GM21825 (cell line): ENCODE results near the gene DBN1.

Experiments used
- ATAC-seq: cut with Tn5 transposase; IDR thresholded peaks from one replicate; pipeline ENCODE4 v1.9.1; 2021; ENCODE audit warnings: mild to moderate bottlenecking, moderate library complexity; ENCODE audit not compliant: unreplicated experiment

The DBN1 gene

DNA sequence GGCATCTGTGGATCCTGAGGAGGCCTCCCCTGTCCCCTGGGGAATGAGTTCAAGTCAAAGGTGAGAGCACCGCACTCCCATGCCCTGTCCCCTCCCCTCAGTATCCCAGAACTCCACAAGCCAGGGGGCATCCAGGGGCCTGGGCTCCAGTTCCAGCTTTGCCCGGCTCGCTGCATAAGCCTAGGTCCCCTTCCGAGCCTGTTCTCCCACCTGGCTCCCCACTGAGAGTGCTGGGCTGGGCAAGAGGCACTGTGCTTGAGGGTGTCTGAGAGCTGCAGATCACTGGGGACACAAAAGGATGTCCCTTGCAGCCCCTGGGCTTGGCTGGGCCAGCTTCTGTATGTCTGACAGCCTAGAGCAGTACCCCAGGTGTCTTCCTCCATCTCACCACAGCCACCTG is 31.6 kb upstream of the DBN1 start:
- no peak for ATAC-seq

DNA sequence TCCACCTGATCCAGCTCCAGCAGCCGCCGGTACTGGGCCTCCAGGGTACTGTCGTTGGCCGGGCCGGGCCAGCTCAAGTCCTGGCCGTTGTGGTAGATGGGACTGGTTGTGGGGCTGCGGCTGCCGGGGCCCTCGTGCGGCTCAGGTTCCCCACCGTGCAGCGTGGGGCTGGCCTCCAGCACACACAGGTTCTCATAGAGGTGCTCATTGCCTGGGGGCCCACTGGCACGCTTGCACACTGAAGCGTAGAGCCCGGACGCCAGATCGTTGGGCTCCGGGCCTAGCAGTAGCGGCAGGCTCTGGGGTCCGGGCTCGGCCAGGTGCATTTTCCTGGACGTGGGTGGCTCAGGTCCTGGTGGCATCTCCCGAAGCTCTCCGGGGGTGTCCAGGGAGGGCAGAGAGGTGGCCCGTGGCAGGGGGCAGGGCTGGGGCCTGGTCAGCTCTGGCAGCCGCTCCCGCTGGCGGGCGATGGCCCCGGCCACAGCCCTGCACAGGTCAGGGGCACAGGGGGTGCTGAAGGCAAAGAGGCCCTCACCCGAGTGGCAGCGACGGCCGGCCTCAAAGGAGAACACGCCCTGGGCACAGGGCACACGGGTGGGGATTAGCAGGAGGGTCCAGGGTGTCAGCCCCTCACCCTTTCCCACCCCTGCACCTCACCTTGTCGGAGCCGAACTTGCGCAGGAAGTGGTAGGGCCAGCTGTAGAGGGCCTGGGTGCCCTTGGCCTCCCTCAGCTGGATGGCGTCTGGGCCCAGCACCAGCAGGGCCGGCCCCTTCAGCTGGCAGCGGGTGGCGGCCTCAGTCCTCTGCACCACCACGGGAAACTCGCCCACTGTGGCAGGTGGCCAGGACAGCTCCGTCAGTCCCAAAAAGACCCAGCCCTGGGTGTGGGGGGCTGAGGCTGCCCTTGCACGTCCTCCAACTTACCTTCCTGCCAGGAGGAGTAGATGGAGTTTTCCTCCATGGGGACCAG is 30.9 kb upstream of the DBN1 start:
- ATAC-seq, result no peak

DNA sequence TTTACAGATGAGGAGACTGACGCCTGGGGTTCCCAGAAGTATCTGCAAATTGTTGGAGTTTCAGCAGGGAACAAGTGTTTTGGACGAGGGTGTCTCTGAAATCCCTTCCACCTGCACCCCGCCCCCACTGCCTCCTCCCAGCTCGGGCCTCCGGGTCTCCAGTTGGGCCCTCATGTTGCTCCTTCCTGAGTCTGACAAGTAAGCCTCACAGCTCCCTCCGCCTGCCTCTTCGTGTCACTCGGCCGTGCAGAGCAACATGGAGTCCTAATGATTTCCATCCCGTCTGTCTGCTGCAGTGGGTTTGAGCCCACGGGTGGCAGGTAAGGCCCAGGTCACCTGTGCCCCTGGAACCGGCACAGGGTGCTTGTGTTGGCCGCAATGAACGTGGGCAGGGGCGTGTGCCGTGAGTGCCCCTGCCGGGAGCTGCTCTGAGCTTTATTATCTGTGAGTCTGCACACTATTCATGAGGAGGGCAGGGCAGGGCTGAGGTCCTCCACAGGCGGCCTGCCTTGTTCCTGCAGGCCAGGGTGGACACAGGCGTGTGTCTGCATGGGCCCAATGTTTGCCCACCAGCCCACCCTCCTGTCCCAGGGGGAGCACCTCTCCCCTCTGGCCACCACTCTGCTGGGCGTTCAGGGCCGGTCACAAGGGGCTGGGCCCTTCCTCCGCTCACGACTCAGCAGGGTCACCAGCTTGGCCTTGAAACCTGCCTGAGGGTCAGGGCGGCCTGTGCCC is 30.1 kb upstream of the DBN1 start:
- no peak for ATAC-seq

DNA sequence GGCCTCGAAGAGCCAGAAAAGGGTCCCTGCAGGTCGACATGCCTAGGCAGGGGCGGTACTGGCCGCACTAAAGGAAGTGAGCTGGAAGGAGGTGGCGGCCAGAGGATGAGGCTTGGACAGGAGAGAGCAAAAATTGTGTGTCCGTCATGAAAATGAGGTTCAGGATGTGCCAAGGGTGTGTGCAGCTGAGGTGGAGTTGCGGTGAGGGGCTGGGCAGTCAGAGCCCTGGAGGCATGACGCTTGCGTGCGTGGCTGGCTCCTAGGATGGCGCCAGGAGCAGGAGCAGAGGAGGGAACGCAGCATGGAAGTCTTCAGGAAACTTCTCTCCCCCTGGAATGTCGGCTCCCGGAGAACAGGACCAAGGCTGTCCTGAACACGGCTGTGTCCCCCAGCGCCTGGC is 29.5 kb upstream of the DBN1 start:
- ATAC-seq, result no peak

DNA sequence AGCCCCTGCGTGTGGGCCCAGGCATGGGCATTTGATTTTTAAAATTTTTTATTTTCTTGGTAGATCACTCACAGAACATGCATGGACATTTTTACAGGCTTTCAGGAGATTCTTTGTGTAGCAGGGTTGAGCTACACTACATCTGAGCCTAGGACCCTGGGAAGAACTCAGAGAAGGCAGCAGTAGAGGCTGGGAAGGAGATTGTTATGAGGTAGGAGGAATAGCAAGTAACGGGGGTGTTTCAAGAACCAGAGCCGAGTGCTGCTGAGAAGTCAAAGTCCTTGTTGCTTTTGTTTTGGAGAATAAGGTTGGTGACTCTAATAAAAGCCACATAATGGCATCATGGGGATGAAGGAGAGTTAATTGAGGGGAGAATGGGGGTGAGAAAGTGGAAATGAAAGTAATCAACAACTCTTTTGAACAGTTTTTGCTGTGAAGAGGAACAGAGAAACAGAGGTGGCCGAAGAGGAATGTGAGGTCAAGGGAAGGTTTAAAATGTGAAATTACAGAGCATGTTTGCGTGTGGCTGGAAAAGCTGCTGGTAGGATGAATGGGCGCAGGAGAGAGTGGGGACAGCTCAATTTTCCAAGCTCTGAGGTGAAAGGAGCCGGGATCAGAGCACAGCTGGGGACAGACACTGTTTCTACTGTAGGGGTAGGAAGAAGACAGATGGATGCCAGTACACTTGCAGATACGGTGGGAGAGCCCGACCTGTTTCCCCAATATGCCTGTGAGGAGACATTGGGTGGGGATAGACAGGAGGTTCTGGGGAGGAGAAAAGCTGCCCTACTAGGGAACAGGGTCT is 28.6 kb upstream of the DBN1 start:
- ATAC-seq, result no peak

DNA sequence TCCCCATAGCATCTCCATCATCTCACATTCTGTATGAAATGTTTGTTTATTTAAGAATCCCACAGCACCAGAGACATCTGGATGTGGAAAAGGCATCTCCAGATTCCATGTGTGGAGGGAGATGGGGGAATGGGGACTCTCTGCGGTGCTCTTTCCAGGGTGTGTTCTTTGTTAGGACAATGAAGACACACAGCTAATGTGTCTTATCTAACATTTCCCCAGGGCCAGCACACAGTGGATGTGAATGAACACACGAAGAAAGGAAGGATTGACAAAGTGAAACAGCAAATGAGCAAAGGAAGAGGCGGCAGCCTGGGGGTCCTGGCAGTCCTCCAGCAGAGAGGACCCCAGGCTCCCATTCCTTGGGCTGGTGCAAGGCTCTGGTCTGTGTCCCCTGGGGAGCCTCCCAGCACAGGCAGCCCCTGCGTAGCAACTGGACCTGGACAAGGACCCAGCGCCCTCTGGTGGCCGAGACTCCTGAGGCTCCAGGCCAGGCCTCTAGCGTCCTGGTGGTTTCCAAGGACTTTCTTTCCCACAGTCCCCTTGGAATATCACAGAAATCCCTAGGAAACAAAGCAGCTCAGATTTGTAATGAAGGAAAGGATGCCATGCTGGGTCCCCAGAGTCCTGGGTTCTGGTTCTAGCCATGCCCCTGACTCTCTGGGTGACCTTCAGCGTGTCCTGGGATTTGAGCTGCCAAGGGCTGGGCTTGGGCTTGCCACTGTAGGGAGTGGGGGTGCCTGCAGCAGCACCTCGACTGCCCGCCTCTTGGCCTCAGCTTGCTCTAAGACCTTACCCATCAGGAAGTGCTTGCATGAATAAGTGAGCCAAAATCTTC is 27.5 kb upstream of the DBN1 start:
- ATAC-seq, result no peak

DNA sequence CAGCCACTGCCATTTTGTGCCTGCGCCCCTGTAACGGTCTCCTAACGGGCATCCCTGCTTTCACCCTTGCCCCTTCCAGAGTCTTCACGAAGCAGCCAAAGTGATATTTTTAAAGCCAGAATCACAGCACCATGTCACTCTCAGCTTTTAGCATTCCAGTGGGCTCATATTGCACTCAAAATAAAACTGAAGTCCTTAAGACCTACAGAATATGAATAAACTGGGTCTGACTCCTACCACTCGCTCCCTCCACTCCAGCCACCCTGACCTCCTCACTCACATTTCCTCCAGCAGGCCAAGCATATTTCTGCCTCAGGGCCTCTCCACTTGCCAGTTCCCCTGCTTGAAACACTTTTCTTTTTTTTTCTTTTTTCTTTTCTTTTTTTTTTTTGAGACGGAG is 26.4 kb upstream of the DBN1 start:
- no peak for ATAC-seq

DNA sequence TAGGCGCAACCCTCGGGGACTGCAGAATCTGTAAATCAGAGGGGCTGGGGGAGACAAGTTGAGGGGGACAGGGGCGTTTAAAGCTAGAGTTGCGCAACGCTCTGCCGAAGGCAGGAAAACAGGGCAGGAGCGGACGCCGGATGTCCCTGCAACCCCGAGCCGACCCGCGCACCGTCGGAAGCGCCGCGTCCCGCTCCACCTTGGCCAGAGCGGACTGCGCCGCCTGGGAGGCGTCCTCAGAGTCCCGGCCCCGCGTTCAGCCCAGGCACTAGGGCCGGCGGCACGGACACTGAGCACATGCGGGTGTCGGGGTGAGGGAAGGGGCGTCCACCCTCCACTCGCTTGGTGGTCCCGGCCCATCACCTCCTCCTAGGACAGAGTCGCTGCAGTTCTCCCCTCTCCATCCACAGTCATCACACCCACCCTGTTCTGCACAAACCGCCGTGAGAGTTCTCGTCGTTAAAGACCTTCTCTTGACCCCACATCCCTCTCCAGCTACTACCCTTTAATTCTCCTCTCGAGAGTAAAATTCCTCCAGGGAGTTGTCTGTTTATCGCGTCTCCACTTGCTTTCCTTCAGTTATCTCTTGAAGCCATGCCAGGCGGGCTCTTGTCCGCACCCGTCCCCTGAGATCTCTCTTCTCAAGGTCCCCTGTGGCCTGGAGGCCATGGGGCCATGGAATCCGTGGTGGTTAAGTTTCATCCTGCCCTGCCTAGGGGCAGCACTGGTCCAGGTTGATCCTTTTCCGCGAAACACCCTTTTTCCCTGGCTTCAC is 24.8 kb upstream of the DBN1 start:
- ATAC-seq, result no peak

DNA sequence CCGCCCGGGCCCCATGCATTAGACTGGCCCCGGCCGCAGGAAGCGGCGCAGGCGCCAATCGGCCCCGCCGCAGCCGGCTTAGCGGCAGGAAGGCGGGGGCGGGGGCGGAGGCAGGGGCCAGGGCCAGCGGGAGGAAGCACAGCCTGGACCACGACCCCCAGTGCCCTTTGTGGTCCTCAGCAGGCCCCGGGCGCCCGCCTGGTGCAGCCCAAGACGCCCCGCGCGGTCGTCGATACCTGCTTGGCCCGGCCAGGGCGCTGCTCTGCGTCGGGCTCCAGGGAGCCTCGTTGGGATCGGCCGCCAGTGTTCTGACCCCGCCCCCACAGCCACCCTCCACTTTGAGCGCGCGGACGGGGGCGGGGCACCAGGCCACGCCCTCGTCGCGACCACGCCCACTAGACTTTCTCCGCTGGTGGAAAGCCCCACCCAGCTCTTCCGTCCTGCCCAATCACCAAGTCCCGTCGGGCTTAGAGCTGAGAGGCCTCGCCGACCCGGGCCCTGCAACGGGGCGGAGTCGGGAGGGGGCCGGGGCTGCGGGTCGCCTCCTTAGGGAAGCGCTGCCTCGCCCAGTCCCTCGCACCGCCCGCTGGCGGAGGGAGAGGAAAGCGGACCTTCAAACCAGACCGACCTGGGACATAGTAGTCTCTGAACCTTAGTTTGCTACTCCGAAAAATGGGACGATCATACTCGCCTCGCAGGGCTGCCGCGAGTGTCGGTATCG is 24.0 kb upstream of the DBN1 start, which contains the start of gene PDLIM7:
TSS of gene PDLIM7 (minus strand) at position 313 of the 721 bp plus-strand sequence. CDS start 1,092 bp downstream, outside the sequence.
- peak; percentile 71 for ATAC-seq

DNA sequence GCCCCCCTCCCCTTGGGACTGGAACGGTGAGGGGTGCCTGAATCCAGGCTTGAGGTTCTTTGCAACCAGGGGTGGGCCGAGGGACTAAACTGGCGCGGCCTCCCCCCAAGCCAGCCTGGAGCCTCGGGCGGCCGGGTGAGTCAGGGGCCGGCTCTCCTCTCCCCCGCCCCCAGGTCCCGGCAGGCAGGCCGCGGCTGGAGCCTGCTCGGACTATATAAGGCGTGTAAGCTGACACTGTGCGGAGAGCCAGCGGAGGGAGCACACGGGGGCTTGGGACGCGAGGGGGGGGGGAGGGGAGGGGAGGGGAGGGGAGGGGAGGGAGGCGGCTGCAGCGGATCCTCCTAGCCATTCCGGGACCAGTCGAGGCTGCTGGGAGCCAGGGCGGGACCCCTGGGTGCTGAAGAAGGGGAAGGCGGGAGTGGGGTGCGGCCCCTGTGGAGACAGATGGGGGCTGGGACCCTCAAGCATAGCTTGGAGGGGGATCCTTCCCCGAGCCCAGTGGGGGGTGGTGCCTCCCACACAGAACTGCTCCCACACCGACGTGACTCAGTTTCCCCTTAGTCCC is 23.4 kb upstream of the DBN1 start:
- peak; percentile 2 for ATAC-seq

DNA sequence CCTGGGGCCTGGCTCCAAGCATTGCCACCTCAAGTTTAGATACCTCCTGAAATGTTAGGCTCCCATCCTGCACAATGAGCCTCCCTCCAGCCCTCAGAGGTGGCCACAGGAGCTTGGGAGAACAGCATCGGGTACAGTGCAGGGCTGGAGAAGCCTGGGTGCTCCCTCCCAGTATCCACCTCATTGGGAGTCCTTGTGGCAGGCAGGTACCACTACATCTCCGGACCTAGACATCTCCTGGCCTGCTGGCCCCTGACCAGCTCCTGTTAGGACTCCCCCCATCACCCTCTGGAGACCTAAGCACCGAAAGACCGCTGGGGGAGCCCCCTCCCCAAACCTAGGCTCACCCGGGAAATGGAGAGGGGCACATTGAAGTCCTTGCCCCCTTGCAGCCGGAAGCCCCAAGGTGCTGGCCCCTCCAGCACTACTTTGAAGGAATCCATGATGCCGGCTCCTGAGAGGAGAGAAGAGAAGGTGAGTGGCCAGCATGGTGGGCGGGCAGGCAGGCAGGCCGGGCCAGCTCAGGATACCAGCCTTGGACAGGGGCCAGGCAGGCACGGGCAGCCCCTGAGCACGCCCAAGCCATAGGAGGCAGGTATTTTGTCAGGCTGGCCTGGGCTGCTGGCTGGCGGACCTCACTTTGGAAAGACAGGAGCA is 22.8 kb upstream of the DBN1 start:
- ATAC-seq, result no peak

DNA sequence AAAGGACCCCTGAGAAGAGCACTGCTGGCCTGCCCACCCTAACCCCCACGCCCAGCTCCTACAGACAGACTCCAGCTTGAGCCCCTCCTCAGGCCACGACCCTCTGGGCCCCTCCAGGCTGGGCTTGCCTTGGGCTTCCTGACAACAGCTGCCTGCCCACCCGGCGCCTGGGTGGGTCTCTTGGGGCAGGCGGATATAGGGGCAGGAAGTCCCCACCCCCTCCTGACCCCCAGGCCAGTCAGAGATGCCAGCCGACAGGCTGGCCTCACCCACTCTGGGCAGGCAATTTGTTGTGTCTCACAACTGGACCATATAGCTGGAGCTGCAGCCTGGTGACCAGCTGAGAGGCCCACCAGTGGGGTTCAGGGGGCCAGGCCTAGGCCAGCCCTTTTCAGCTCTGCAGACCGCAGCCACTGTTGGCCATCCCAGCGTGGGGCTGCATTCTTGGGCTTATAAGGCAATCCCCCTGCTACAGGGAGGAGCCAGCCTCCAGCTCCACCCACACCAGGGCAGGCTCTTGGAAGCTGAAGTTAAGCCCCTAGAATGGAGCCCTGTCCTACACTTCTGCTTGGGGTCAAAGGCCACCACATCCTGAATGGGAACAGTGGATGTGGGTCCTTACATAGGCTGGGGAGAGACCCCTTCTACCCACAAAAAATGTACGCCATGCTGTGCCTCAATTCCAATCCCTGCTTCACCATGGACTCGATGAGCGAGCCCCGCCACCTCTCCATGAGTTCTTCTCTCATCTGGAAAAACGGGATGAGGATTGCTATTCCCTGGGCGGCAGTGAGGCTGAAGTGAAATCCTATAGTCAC is 22.0 kb upstream of the DBN1 start:
- ATAC-seq, result no peak

DNA sequence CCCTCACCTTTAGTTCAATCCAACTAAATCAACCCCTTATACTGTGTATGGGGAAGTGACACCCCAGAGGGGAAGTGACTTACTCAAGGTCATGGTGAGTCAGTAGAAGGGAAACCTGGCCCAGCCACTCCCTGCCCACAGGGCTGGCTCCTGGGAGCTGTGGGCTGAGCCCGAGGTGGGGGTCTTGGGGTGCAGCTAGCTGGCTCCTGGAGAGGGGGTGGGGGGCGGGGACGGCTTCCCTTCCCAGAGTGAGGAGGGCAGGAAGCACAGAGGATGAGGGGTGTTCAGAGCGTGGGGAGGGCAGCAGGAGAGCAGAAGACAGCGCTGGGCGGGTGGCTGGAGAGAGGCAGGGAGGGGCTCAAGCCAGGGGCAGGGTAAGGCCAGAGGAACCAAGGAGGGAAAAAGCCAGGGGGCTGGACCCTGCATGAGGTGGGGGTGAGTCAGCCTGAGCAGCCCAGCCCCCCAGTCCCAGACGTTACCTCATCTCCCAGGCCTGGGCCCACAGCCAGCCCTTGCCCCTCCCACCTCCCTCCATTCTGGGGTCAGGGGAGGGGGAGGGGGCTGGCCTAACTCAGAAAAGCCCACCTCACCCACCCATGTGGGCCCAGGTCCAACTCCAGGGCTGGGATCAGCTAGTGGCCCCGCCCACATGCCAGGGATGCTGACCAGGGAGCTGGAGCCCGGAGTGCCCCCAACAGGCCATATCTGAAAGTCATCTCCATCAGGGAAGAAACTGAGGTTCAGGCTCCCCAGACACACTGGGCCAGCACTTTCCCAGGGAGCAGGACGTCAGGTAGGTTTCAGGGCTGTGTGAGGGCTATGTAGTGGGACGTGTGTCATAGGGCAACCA is 21.1 kb upstream of the DBN1 start:
- ATAC-seq, result no peak

DNA sequence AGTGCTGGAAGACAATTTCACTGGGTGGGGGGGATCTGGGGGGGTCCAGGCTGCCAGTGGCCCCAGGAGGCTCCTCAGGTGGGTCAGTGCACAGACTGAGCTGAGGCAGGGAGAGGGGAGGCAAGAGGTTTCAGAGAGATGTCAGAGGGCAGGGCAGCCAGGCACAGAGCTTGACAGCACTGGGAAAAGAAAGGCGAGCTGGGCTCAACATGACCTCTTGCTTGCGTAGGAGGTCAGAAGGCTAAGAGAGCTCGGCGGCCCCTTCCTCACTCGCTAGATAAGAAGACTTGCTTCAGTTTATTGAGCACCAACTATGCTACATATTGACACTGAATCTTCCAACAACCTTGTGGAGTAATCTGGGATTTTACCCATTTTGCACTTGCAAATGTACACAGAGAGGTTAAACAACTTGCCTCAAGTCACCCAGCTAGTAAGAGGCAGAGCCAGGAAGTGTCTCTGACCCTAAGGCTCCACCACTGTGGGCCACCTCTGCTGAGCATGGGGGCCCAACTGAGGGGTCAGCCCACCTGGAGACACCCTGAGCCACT is 20.4 kb upstream of the DBN1 start:
- no peak for ATAC-seq

DNA sequence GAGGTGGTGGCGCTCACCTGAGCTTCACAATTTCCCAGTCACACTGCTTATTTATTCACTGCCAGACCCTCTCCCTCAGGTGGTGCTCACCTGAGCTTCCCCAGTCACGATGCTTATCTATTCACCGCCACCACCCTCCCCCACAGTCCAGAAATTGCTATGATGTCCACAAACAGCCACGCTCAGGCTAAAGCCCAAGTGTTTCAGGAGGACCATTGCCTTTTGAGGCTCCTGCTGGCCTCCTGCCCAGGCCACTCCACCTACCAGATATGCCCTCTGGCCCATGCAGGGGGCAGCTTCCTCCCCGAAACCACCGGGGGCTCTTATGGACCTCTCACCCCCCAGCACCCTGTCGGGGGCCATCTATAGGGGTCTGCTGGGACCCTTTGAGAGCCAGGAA is 19.4 kb upstream of the DBN1 start:
- ATAC-seq, result no peak
